Endothelial cell of umbilical vein (primary cell): Measurements from ENCODE around the gene DENND5A.

ENCODE experiments used
- EZH2 ChIP-seq: IDR thresholded peaks from 2 replicates; pipeline ENCODE4 v1.6.1; 2012; ENCODE audit warnings: borderline replicate concordance, low read depth, mild to moderate bottlenecking, moderate library complexity, low read length, inconsistent platforms; ENCODE audit not compliant: severe bottlenecking
- GATA2 ChIP-seq: IDR thresholded peaks from 2 replicates; pipeline ENCODE4 v1.7.0; 2011; ENCODE audit warnings: low read depth, mild to moderate bottlenecking, moderate library complexity, mixed read lengths, low read length; ENCODE audit not compliant: insufficient read length, insufficient read depth
- MYC ChIP-seq: IDR thresholded peaks from one replicate; pipeline ENCODE4 v1.6.1; 2011; ENCODE audit warnings: mild to moderate bottlenecking, low read depth, low read length
- POLR2AphosphoS5 ChIP-seq: IDR thresholded peaks from 2 replicates; pipeline ENCODE4 v1.6.1; 2012; ENCODE audit warnings: low read depth, mild to moderate bottlenecking, control low read depth, low read length, moderate library complexity; ENCODE audit not compliant: insufficient read depth
- TF ChIP-seq, protein P1 (sequence below), 2 donors: IDR thresholded peaks; 1 replicate in 1 of 2; 2 replicates in 1 of 2; pipeline ENCODE4 v1.5.1; 2011; ENCODE audit warnings: low read length in 2 of 2, mild to moderate bottlenecking in 2 of 2, moderate library complexity in 2 of 2, control low read depth in 1 of 2, inconsistent platforms in 1 of 2, low read depth in 1 of 2; ENCODE audit not compliant: insufficient read depth in 1 of 2; ENCODE audit errors: extremely low read depth in 1 of 2

DNA sequence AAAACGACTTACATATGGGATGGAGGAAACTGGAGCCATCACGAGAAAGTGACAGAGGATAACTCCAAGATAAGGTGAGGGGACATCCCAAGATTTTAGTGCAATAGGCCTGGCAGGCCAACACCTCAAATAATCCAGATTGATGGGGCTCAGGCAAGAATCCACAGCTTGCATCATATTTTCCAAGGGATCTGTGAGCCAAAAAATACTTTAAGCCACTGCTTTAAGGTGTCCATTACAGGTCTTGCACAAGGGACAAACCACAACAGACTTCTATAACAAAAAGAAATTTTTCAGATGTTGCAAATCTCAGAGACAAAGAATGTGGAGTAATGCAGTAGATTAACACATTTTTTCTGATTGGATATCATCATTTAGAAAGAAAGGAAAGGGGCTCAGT lies 45.6 kb downstream of the DENND5A start:
- TF ChIP-seq, protein P1, sequence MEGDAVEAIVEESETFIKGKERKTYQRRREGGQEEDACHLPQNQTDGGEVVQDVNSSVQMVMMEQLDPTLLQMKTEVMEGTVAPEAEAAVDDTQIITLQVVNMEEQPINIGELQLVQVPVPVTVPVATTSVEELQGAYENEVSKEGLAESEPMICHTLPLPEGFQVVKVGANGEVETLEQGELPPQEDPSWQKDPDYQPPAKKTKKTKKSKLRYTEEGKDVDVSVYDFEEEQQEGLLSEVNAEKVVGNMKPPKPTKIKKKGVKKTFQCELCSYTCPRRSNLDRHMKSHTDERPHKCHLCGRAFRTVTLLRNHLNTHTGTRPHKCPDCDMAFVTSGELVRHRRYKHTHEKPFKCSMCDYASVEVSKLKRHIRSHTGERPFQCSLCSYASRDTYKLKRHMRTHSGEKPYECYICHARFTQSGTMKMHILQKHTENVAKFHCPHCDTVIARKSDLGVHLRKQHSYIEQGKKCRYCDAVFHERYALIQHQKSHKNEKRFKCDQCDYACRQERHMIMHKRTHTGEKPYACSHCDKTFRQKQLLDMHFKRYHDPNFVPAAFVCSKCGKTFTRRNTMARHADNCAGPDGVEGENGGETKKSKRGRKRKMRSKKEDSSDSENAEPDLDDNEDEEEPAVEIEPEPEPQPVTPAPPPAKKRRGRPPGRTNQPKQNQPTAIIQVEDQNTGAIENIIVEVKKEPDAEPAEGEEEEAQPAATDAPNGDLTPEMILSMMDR (IDR thresholded peaks at IDR 0.05; ENCODE audit: extremely low read depth in 1 of 2, insufficient read depth in 1 of 2, low read depth in 1 of 2, low read length in 2 of 2) = no peak
- no peak for TF ChIP-seq MYC
- TF ChIP-seq EZH2 = no peak
- TF ChIP-seq GATA2 = no peak
- TF ChIP-seq POLR2AphosphoS5 = no peak
